ENCODE results near the gene FILIP1L. TPM values are rescaled to one million over a fixed set of nuclear protein-coding genes. Genes with fewer than 3 reads are reported as not detected.

The FILIP1L gene
- total RNA-seq, 1 experiment from 2014 or later, result 0.07 TPM

GRCh38 chr3:99982650-99983049 is 131.7 kb downstream of the FILIP1L start:
- no peak overlapping the region for H4K8ac ChIP-seq (replicated peaks; ENCODE audit: insufficient read length, low read depth, low read length)
- no peak overlapping the region for H3K14ac ChIP-seq (ENCODE audit: insufficient read depth, low read length)
- H3K36me3 Mint-ChIP-seq (ENCODE audit: insufficient read depth in 1 of 3, low read depth in 3 of 3), result no peaks in the 10 kb centered on the region; a peak in 1 of 7 replicates
- H2AK5ac ChIP-seq (ENCODE audit: insufficient read length, low read length), result no peak overlapping the region
- H3K4ac ChIP-seq (ENCODE audit: low read depth, low read length), result no peak overlapping the region
- H3K23ac ChIP-seq (ENCODE audit: insufficient read length, low read depth, low read length), result no peak overlapping the region
- H2BK20ac ChIP-seq (ENCODE audit: low read depth, low read length, poor library complexity, severe bottlenecking), result no peak overlapping the region
- no peak for DNase-seq
- no peak overlapping the region for H3K18ac ChIP-seq (ENCODE audit: insufficient read length, low read depth, low read length)
- H2BK12ac ChIP-seq (ENCODE audit: insufficient read length, low read depth, low read length), result no peak overlapping the region
- no peak overlapping the region for H3K4me2 ChIP-seq (ENCODE audit: insufficient read depth, insufficient read length, low read length)
- H2BK5ac ChIP-seq (ENCODE audit: insufficient read length, low read length), result no peak overlapping the region
- TF ChIP-seq CTCF (conservative IDR thresholded peaks at IDR 0.05), result no peak
- H2AFZ ChIP-seq (ENCODE audit: low read length), result no peak overlapping the region
- no peaks in the 10 kb centered on the region for H3K27me3 Mint-ChIP-seq (ENCODE audit: low read depth)
- no peaks in the 10 kb centered on the region for H3K23me2 ChIP-seq (ENCODE audit: insufficient read length, low read depth, low read length, poor library complexity, severe bottlenecking)
- no peak overlapping the region for H3K9ac ChIP-seq (ENCODE audit: extremely low read depth, insufficient read length, low read length)
- no peak overlapping the region for H4K5ac ChIP-seq (ENCODE audit: insufficient read length, low read depth, low read length)
- H4K91ac ChIP-seq (ENCODE audit: insufficient read length, low read depth, low read length), result no peak overlapping the region
- H4K20me1 ChIP-seq (ENCODE audit: control insufficient read depth, insufficient read depth, insufficient read length), result no peaks in the 10 kb centered on the region
- no peak overlapping the region for H3T11ph ChIP-seq (ENCODE audit: low read length)
- no peak overlapping the region for H3K4me3 Mint-ChIP-seq
- no peak overlapping the region for H2BK120ac ChIP-seq (ENCODE audit: low read depth, low read length, poor library complexity, severe bottlenecking)
- H3K4me1 ChIP-seq (ENCODE audit: insufficient read depth, low read length), result no peaks in the 10 kb centered on the region
- H3K27me3 ChIP-seq (ENCODE audit: insufficient read depth, low read length), result no peaks in the 10 kb centered on the region
- no peaks in the 10 kb centered on the region for H3K9me3 Mint-ChIP-seq
- no peaks in the 10 kb centered on the region for H3K9me3 ChIP-seq (ENCODE audit: control insufficient read depth, low read depth, low read length)
- H3K79me1 ChIP-seq (ENCODE audit: insufficient read depth, low read depth, low read length, poor library complexity, severe bottlenecking), result no peaks in the 10 kb centered on the region
- no peak overlapping the region for H2BK15ac ChIP-seq (ENCODE audit: low read depth, low read length)
- no peaks in the 10 kb centered on the region for H3K4me1 Mint-ChIP-seq
- no CpG with 5 or more reads among the region's 2 CpGs for WGBS (ENCODE audit: extremely low coverage, insufficient read length, low lambda C conversion rate)
- no peak overlapping the region for H3K56ac ChIP-seq (ENCODE audit: insufficient read length, low read depth, low read length)
- H3K27ac Mint-ChIP-seq, result no peak overlapping the region; a peak in 1 of 7 replicates
- no peaks in the 10 kb centered on the region for H3K79me2 ChIP-seq (ENCODE audit: insufficient read depth, low read length)
- H3K27ac ChIP-seq (ENCODE audit: insufficient read length, low read depth, low read length), result no peak overlapping the region
